K562 treated with DMSO at 1 percent for 12 hours (cell line): Measurements from ENCODE around the gene ATP4A. TPM values are rescaled to one million over a fixed set of nuclear protein-coding genes. Genes with fewer than 3 reads are reported as not detected.

Source experiments
- total RNA-seq: library from RNA; unstranded; fragments of 300-600 nt; gene quantifications from 2 replicates; pipeline ENCODE4 v1.2.3, GENCODE V29; 2022; ENCODE audit not compliant: insufficient read depth

The ATP4A gene
- not detected in 2 replicates for total RNA-seq

GRCh38 chr19:35563207-35563829, at the start of gene ATP4A:
ATP4A (minus strand) TSS chr19:35563658; CDS start chr19:35563629, 29 bp downstream.

GRCh38 chr19:35612559-35613321, 49.3 kb upstream of the ATP4A start, which contains the start of gene HAUS5:
HAUS5 (plus strand) TSS chr19:35612735; CDS start chr19:35612795, 60 bp downstream.

DNA sequence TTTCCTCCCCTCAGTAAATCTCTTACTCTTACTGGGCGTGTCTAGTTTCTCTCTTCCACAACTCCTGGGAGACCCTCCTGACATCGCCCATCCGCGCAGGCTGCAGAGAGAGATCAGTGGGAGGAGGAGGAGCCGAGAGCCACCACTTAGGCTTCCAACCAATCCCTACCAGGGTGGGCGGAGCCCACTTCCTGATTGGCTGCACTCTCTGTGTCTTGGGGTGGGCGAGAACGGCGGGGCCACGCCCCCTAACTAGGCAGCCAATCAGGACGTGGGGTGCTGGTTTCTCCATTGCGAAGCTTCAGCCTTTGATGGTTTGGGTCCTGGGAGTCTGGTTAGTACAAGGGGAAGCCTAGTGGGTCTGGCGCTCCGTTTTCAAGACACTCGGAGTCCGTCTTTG, 22.4 kb upstream of the ATP4A start, which contains the start of gene PMIS2:
PMIS2 (plus strand) TSS at position 326 of the 400 bp plus-strand sequence. CDS start 87 bp downstream, outside the sequence.

DNA sequence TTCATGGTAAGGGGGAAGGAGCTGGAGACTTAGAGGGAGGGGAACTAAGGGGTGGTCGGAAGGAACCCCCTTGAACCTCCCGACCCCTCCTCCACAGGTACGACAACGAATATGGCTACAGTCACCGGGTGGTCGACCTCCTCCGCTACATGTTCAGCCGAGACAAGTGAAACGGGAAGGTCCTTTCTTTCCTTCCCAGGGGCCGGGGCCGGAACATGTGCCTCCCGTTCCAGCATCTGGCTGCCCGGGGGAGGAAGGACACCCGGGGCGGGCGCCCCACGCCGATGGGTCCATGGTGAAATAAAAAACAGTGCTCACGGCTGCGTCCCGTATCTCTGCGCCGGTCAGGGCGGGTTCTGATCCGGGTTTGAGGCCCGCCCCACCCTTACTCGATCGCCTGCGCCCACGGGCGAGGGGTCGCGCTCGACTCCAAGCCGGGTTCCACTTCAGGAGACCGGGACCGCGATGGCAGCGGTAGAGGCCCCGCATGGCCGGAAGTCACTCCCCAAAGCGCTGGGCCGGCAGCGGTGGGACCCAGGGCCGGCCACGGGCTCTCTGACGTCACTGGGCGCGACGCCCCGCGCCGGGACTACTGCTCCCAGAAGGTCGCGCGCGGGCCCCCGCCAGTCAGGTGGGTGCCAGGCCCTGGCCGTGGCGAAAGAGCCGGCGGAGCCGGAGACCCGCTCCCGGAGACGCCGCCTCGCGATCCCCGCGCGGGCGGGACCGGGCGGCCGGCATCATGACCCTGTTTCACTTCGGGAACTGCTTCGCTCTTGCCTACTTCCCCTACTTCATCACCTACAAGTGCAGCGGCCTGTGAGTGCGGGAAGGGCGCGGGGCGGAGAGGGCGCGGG, 18.2 kb downstream of the ATP4A start, which contains the start of gene TMEM147:
TMEM147 (plus strand) TSS at position 626 of the 854 bp plus-strand sequence; CDS start at position 740, 114 bp downstream.

DNA sequence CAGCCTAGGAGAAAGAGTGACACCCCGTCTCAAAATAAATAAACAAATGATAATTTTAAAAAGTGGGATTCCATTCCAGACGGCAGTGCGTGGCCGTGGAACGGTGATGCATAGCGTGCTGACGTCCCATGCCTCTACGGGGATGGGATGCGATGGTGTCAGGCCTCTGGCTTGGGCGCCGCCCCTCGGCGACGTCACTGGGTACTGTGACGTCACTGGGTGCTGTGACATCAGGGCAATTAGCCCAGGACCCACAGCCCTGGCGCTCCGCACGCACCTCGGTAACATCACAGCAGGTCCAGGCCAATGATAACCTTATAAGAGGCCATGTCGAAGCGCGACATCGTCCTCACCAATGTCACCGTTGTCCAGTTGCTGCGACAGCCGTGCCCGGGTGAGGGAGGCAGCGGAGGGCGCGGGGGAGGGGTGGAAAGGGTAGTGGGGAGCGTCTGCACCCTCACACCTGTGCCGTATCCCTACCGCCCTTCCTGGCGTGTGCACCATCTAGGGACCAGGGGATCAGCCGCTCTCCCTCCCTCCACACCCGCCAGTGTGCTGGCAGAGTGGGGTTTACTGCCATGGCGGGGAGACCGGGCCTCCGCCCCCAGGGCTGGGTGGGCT, 30.1 kb downstream of the ATP4A start, which contains the start of gene GAPDHS:
GAPDHS (plus strand) TSS at position 256 of the 621 bp plus-strand sequence; CDS start at position 328, 72 bp downstream.

GRCh38 chr19:35528218-35529038, 35.0 kb downstream of the ATP4A start, which contains the start of gene SBSN:
SBSN (minus strand) TSS chr19:35528311; CDS start chr19:35528281, 30 bp downstream.

GRCh38 chr19:35513628-35514281, 49.7 kb downstream of the ATP4A start, which contains the start of gene DMKN:
DMKN (minus strand) TSS chr19:35513649; CDS start chr19:35513475, 174 bp downstream.

Other genes starting within 250 kb of the ATP4A start
- 1.4 and 2.2 TPM in 2 replicates for gene CD22, start 234.5 kb downstream of the ATP4A start, total RNA-seq
- not detected in 2 replicates for gene FFAR1, start 215.8 kb downstream of the ATP4A start, total RNA-seq
- not detected in 2 replicates for gene FFAR3, start 205.2 kb downstream of the ATP4A start, total RNA-seq
- gene GPR42, start 192.6 kb downstream of the ATP4A start, total RNA-seq, result not detected in 2 replicates
- gene FFAR2, start 115.4 kb downstream of the ATP4A start, total RNA-seq, result not detected in 2 replicates
- gene KRTDAP, start 73.2 kb downstream of the ATP4A start, total RNA-seq, result not detected in 2 replicates
- not detected in 2 replicates for gene DMKN, start 50.0 kb downstream of the ATP4A start, total RNA-seq
- gene SBSN, start 35.3 kb downstream of the ATP4A start, total RNA-seq, result not detected in 2 replicates
- gene GAPDHS, start 30.2 kb downstream of the ATP4A start, total RNA-seq, result not detected in 2 replicates
- gene TMEM147, start 18.0 kb downstream of the ATP4A start, total RNA-seq, result 104 and 142 TPM in 2 replicates
- not detected in 2 replicates for gene PMIS2, start 22.5 kb upstream of the ATP4A start, total RNA-seq
- gene HAUS5, start 49.1 kb upstream of the ATP4A start, total RNA-seq, result 18.2 and 37.8 TPM in 2 replicates
- 182 and 236 TPM in 2 replicates for gene RBM42, start 65.4 kb upstream of the ATP4A start, total RNA-seq
- gene ETV2, start 78.1 kb upstream of the ATP4A start, total RNA-seq, result 1.7 and 2.1 TPM in 2 replicates
- gene COX6B1, start 84.7 kb upstream of the ATP4A start, total RNA-seq, result 995 and 1,433 TPM in 2 replicates
- gene UPK1A, start 102.9 kb upstream of the ATP4A start, total RNA-seq, result not detected in 2 replicates
- not detected in 2 replicates for gene ZBTB32, start 140.9 kb upstream of the ATP4A start, total RNA-seq
- gene KMT2B, start 154.3 kb upstream of the ATP4A start, total RNA-seq, result 20.4 and 28.5 TPM in 2 replicates
- gene IGFLR1, start 178.8 kb upstream of the ATP4A start, total RNA-seq, result 10.9 and 19.2 TPM in 2 replicates
- gene U2AF1L4, start 181.8 kb upstream of the ATP4A start, total RNA-seq, result 4.5 and 8.7 TPM in 2 replicates
- gene PSENEN, start 182.0 kb upstream of the ATP4A start, total RNA-seq, result 21.0 and 49.5 TPM in 2 replicates
- 24.0 and 25.9 TPM in 2 replicates for gene LIN37, start 184.9 kb upstream of the ATP4A start, total RNA-seq
- gene HSPB6, start 193.4 kb upstream of the ATP4A start, total RNA-seq, result not detected in 2 replicates
- 5.4 and 18.6 TPM in 2 replicates for gene PROSER3, start 194.5 kb upstream of the ATP4A start, total RNA-seq
- gene ARHGAP33, start 211.9 kb upstream of the ATP4A start, total RNA-seq, result 4.2 and 5.9 TPM in 2 replicates
- gene PRODH2, start 249.2 kb upstream of the ATP4A start, total RNA-seq, result not detected in 2 replicates